Heart left ventricle (tissue), 16 donors: ENCODE results near the gene RBSN. TPM values are rescaled to one million over a fixed set of nuclear protein-coding genes. Genes with fewer than 3 reads are reported as not detected.

Source experiments
- ATAC-seq, 4 donors: fragments of 200-7000 bp; cut with Tn5 transposase; one replicate each; pipeline ENCODE4 v1.9.1; 2020 to 2022; ENCODE audit warnings: moderate library complexity in 4 of 4, mild to moderate bottlenecking in 3 of 4, moderate number of reproducible peaks in 1 of 4
- DNase-seq, 5 donors: peaks; one replicate each; pipeline ENCODE4 v3.0.0-alpha.2; 2020
- H3K27ac ChIP-seq, 12 donors: fragments of 200-600 bp; sonication (generic) in 4 of 12; one replicate each; pipeline versions ENCODE4 v1.5.0 to v1.8.0; 2016 to 2022; ENCODE audit warnings: mild to moderate bottlenecking in 2 of 12
- H3K27me3 ChIP-seq, 9 donors: fragments of 200-600 bp; sonication (generic) in 2 of 9; one replicate each; pipeline versions ENCODE4 v1.5.1 to v1.8.0; 2016 to 2022; ENCODE audit warnings: mild to moderate bottlenecking in 3 of 9
- H3K36me3 ChIP-seq, 9 donors: fragments of 200-600 bp; sonication (generic) in 2 of 9; one replicate each; pipeline versions ENCODE4 v1.5.0 to v1.8.0; 2018 to 2022; ENCODE audit warnings: mild to moderate bottlenecking in 2 of 9
- H3K4me1 ChIP-seq, 12 donors: fragments of 200-600 bp; sonication (generic) in 4 of 12; one replicate each; pipeline versions ENCODE4 v1.5.0 to v1.8.0; 2016 to 2022; ENCODE audit warnings: mild to moderate bottlenecking in 3 of 12
- H3K4me3 ChIP-seq, 12 donors: fragments of 200-600 bp; sonication (generic) in 4 of 12; one replicate each; pipeline versions ENCODE4 v1.5.0 to v1.8.0; 2017 to 2022; ENCODE audit warnings: mild to moderate bottlenecking in 9 of 12, moderate library complexity in 4 of 12
- H3K9me3 ChIP-seq, 12 donors: fragments of 200-600 bp; sonication (generic) in 4 of 12; one replicate each; pipeline versions ENCODE4 v1.5.0 to v1.8.0; 2016 to 2022; ENCODE audit warnings: mild to moderate bottlenecking in 1 of 12
- POLR2A ChIP-seq, 2 donors: fragments of 450-650 bp; IDR thresholded peaks; one replicate each; pipeline ENCODE4 v1.6.1; 2017; ENCODE audit warnings: antibody characterized with exemption in 2 of 2, mild to moderate bottlenecking in 2 of 2, moderate library complexity in 2 of 2
- WGBS, 4 donors: extraction: QIAGEN DNeasy Blood & Tissue Kit in 2 of 4; methylation state at CpG; one replicate each; pipeline versions ENCODE4 v1.1.5 to v1.1.7; 2013 to 2018; 5-methylcytosine and 5-hydroxymethylcytosine counted together
- intact Hi-C, 10 donors: fragments of 100-400 bp; cut with DNase I; formaldehyde crosslinking; loops; one replicate each; pipeline versions ENCODE4 v1.11.1 to v1.14.2; 2022
- polyA plus RNA-seq, 2 donors: library from polyadenylated mRNA; stranded (reverse); fragments of 200-250 nt; gene quantifications; one replicate each; pipeline ENCODE4 v1.2.3, GENCODE V29; 2013
- total RNA-seq, 9 donors: library from RNA; depleted of rRNA in 2 of 9; stranded (reverse); fragments of >200 nt in 2 of 9; fragmentation: NEBNext Ultra II Directional in 3 of 9; extraction: Animal tissue kit (Norgen Biotek cat#: 25700) in 3 of 9; gene quantifications; one replicate each; pipeline versions ENCODE4 v1.1.0 to v1.2.4, GENCODE V29; 2016 to 2023
- TF ChIP-seq, protein P1 (sequence below), 12 donors: fragments of 200-600 bp; sonication (generic) in 4 of 12; IDR thresholded peaks; one replicate each; pipeline versions ENCODE4 v1.5.0 to v1.8.0; 2018 to 2022; ENCODE audit warnings: antibody characterized with exemption in 12 of 12, mild to moderate bottlenecking in 5 of 12
- donor health status: ischemic (EF 13 %, LVEDD 7.1; RV severe dilation, severe dysfunction).
- donor health status: healthy with polysubstance abuse.
- donor health status: DM: no; HTN: yes; CAD: no.
- donor health status: DM: no; HTN: no; CAD: no.
- donor health status: ischemic (EF 25% LVEDD 6.9; RV normal size, moderate dysfunction).
- donor health status: ischemic (EF 25% LVEDD 5.7; RV mildly dilated, moderate dysfunction).
- donor health status: healthy.
- donor health status: DM: yes; HTN: yes; CAD: no.
- donor health status: ischemic (EF 35%, LVEDD 5.7; RV mildly dilated, moderate dysfunction).
- donor health status: nonischemic (EF 11% LVEDD 7.7; RV severe dilation, severe dysfunction).
- donor health status: DM: yes; HTN: yes; CAD: no.
- donor health status: PGD.
- donor health status: ischemic (EF 29% LVEDD 5.4; RV normal size, mild dysfunction).
- donor health status: nonischemic (EF 23%, LVEDD 6.1; RV moderate dilation, normal function).

The RBSN gene
- total and polyA plus RNA-seq, 11 donors: 5.1 to 24.1 (median 20.4) TPM

DNA sequence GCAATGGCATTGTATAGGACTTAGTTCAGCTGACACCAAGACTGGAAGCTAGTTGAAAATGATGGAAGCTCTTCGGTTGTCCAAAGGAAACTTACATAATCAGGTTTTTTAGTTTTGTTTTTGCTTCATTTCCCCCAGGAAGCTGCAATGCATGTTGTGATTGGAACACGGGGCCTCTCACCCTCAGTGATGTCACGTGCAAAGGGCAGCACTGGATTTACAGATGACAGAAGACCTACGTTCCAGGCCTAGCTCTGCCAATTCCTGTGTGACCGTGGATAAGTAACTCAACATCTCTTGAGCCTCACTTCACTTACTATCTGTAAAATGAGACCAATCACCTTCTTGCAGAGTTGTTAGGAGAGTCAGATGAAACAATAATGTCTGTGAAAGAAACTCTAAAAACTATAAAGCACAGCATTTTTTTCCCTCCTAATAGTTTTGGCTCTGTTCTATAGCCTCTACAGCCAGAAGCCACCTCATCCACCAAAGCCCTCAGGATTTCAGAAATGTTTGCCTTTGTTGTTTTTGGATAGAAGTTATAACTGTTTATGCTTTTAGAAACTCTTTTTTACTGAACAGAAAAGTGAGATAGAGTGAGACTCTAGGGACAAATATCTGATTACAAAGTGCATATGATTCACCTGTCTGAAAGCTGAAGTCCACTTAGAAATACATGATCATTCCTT, 4.6 kb downstream of the RBSN start:
- Histone ChIP-seq H3K4me3 (no peak overlapping the region), H3K9me3 (no peaks in the 10 kb centered on the region), H3K27me3 (no peaks in the 10 kb centered on the region), H3K4me1 (peaks cover 0 to 34% (median 8%) of the 10 kb centered on the region in 12 donors), H3K36me3 (peaks cover 2 to 71% (median 67%) of the 10 kb centered on the region in 9 donors), H3K27ac (peak overlapping the region in 1 of 12 donors; percentile 14)
- no peak for DNase-seq
- TF ChIP-seq, protein P1, sequence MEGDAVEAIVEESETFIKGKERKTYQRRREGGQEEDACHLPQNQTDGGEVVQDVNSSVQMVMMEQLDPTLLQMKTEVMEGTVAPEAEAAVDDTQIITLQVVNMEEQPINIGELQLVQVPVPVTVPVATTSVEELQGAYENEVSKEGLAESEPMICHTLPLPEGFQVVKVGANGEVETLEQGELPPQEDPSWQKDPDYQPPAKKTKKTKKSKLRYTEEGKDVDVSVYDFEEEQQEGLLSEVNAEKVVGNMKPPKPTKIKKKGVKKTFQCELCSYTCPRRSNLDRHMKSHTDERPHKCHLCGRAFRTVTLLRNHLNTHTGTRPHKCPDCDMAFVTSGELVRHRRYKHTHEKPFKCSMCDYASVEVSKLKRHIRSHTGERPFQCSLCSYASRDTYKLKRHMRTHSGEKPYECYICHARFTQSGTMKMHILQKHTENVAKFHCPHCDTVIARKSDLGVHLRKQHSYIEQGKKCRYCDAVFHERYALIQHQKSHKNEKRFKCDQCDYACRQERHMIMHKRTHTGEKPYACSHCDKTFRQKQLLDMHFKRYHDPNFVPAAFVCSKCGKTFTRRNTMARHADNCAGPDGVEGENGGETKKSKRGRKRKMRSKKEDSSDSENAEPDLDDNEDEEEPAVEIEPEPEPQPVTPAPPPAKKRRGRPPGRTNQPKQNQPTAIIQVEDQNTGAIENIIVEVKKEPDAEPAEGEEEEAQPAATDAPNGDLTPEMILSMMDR (IDR thresholded peaks at IDR 0.05): no peak
- no peak for TF ChIP-seq POLR2A (IDR thresholded peaks at IDR 0.05)
- ATAC-seq: no peak
- WGBS, 4 donors: 66 to 74% (median 71%) methylated on average over 5 of the region's 5 CpGs
- intact Hi-C loops: loop anchor here in 5 of 10 donors (10.0 kb wide), 2 partner anchors 150 to 440 kb away; partner anchors contain the start of genes CCDC174 (in 4 of the 5) and NR2C2 (in 1 of the 5)

DNA sequence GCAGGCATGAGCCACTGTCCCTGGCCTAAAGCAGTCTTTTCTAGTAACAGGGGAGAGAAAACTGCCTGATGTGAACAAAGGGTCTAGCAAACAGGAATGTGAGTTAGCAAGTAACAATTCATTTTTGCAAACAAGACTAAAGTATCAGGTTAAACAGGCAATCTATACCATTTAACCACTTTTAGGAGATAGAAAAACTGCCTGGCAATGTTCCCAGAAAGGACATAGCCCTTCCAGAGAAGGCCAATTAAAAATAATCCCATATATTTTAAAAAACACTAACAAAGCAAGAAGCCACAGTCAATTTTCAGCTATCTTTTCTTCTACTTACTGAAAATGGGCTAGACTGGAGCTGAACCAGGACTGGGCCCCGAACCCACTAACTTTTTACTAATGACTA, 6.3 kb downstream of the RBSN start:
- Histone ChIP-seq H3K4me1 (peaks cover 0 to 27% (median 3%) of the 10 kb centered on the region in 12 donors), H3K4me3 (no peak overlapping the region), H3K27me3 (no peaks in the 10 kb centered on the region), H3K36me3 (peaks cover 2 to 87% (median 84%) of the 10 kb centered on the region in 9 donors), H3K27ac (no peak overlapping the region), H3K9me3 (no peaks in the 10 kb centered on the region)
- TF ChIP-seq, protein P1 (IDR thresholded peaks at IDR 0.05): no peak
- DNase-seq (no peak), ATAC-seq (no peak)
- intact Hi-C loops: loop anchor here in 5 of 10 donors (10.0 kb wide), 2 partner anchors 148 to 438 kb away; partner anchors contain the start of genes CCDC174 (in 4 of the 5) and NR2C2 (in 1 of the 5)
- 95 to 100% (median 99%) methylated on average over 1 of the region's 1 CpG for WGBS, 4 donors

DNA sequence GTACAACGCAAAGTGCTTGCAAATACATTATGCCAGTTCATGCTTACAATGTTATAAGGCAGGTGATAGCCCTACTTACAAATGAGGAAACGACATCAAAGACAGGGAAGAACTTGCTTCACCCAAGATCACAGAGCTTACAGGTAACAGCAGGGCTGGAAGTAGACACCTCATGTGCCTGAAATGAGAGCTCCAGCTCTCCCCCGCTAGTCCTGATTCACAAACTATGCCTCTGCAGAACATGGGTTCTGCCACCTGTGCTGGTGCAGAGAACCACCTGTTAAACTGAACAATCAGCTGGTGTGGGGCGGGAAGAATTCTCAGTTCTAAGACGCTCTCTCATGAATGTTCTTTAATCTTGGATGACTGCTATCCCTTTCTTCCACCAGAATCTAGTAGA, 7.4 kb downstream of the RBSN start:
- peaks cover 2 to 98% (median 95%) of the 10 kb centered on the region in 9 donors for H3K36me3 ChIP-seq
- TF ChIP-seq, protein P1 (IDR thresholded peaks at IDR 0.05): no peak
- TF ChIP-seq POLR2A (IDR thresholded peaks at IDR 0.05): no peak
- DNase-seq (no peak), ATAC-seq (no peak)
- intact Hi-C loops: loop anchor here in 5 of 10 donors (10.0 kb wide), 2 partner anchors 147 to 437 kb away; partner anchors contain the start of genes CCDC174 (in 4 of the 5) and NR2C2 (in 1 of the 5)
- no peaks in the 10 kb centered on the region for H3K27me3 ChIP-seq
- no peak overlapping the region for H3K27ac ChIP-seq
- no peak overlapping the region for H3K4me3 ChIP-seq
- 82 to 96% (median 86%) methylated on average over 5 of the region's 5 CpGs for WGBS, 4 donors
- no peaks in the 10 kb centered on the region for H3K9me3 ChIP-seq
- peaks cover 0 to 15% (median 0%) of the 10 kb centered on the region in 12 donors for H3K4me1 ChIP-seq

DNA sequence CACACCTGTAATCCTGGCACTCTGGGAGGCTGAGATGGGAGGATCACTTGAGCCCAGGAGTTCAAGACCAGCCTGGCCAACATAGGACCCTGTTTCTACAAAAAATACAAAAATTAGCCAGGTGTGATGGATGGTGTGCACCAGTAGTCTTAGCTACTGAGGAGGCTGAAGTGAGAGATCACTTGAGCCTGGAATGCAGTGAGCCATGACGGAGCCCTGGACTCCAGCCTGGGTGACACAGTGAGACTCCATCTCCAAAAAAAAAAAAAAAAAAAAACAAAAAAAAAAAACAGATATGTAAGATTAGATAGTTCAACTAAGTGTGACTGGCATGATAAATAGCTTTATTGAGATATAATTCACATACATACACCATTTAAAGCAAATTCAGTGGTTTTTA, 9.7 kb downstream of the RBSN start:
- ATAC-seq: no peak
- intact Hi-C loops: no loop called here
- TF ChIP-seq POLR2A (IDR thresholded peaks at IDR 0.05): no peak
- TF ChIP-seq, protein P1 (IDR thresholded peaks at IDR 0.05): no peak
- no peaks in the 10 kb centered on the region for H3K27me3 ChIP-seq
- no peak for DNase-seq
- no peak overlapping the region for H3K4me3 ChIP-seq
- H3K27ac ChIP-seq: no peak overlapping the region
- WGBS, 4 donors: 81 to 100% (median 97%) methylated on average over 1 of the region's 1 CpG
- peaks cover 2 to 100% (median 96%) of the 10 kb centered on the region in 9 donors for H3K36me3 ChIP-seq
- H3K9me3 ChIP-seq: no peaks in the 10 kb centered on the region
- peaks cover 0 to 7% (median 0%) of the 10 kb centered on the region in 12 donors for H3K4me1 ChIP-seq
